Lower lobe of right lung (tissue), 2 donors: ENCODE results near the gene ADCK1. TPM values are rescaled to one million over a fixed set of nuclear protein-coding genes. Genes with fewer than 3 reads are reported as not detected.
A peak's percentile ranks its signal among the peaks of the same experiment; 100 is the strongest.

ENCODE experiments used
- ATAC-seq, 2 donors: fragments of 200-7000 bp; cut with Tn5 transposase; one replicate each; pipeline ENCODE4 v1.9.1; 2020 to 2022; ENCODE audit warnings: mild to moderate bottlenecking in 2 of 2, moderate library complexity in 2 of 2
- DNase-seq: peaks from one replicate; pipeline ENCODE4 v3.0.0-alpha.2; 2020
- H3K27ac ChIP-seq: fragments of 200-600 bp; one replicate; pipeline ENCODE4 v1.8.0; 2022
- H3K27me3 ChIP-seq: fragments of 200-600 bp; one replicate; pipeline ENCODE4 v1.8.0; 2022; ENCODE audit warnings: low read depth
- H3K36me3 ChIP-seq: fragments of 200-600 bp; one replicate; pipeline ENCODE4 v1.8.0; 2022; ENCODE audit warnings: mild to moderate bottlenecking
- H3K4me1 ChIP-seq: fragments of 200-600 bp; one replicate; pipeline ENCODE4 v1.8.0; 2022
- H3K4me3 ChIP-seq: fragments of 200-600 bp; one replicate; pipeline ENCODE4 v1.8.0; 2022; ENCODE audit warnings: mild to moderate bottlenecking
- H3K9me3 ChIP-seq: fragments of 200-600 bp; one replicate; pipeline ENCODE4 v1.8.0; 2022
- CTCF ChIP-seq: fragments of 200-600 bp; IDR thresholded peaks from one replicate; pipeline ENCODE4 v1.8.0; 2022; ENCODE audit warnings: antibody characterized with exemption, mild to moderate bottlenecking
- intact Hi-C: fragments of 100-400 bp; cut with DNase I; formaldehyde crosslinking; loops from one replicate; pipeline ENCODE4 v1.11.0; 2022
- long read RNA-seq: library from polyadenylated mRNA; unstranded; transcript quantifications from one replicate; pipeline ENCODE4 v2.0.0, GENCODE V29; 2021
- total RNA-seq: library from RNA; stranded (reverse); fragmentation: NEBNext Ultra II Directional; extraction: Animal tissue kit (Norgen Biotek cat#: 25700); gene quantifications from one replicate; pipeline ENCODE4 v1.2.1, GENCODE V29; 2021
- donor health status: DM: no; HTN: yes; CAD: no; lungs with severe emphysema.

ADCK1 gene
- 7.4 TPM for total RNA-seq
- long read RNA-seq, transcript ADCK1-201 (11 exons, 2,234 nt), result major isoform, 9 of 15 reads
- long read RNA-seq, partial matches to known transcripts, result 3 of 15 reads
- long read RNA-seq, other reads (novel, unspliced or antisense), result 1 of 15 reads

- peak; percentile 95 for DNase-seq
- H3K9me3 ChIP-seq, result no peaks in the 10 kb centered on the region
- H3K36me3 ChIP-seq, result no peaks in the 10 kb centered on the region
- H3K27me3 ChIP-seq, result no peaks in the 10 kb centered on the region
- intact Hi-C loops, result no loop called here
- H3K4me3 ChIP-seq, result peak within 1 kb of the TSS; percentile 92
- peaks cover 16% of the 10 kb centered on the region for H3K4me1 ChIP-seq
- peak within 1 kb of the TSS; percentile 93 for H3K27ac ChIP-seq
- TF ChIP-seq CTCF, result peak; percentile 45
- peak; percentile 97 to 98 for ATAC-seq
Measured at GRCh38 chr14:77799863-77800730, at the start of gene ADCK1. TSS of gene ADCK1 (plus strand) at chr14:77800109. CDS start at chr14:77818979, 18,870 bp downstream.

- H3K4me3 ChIP-seq, result no peak overlapping the region
- peaks cover 17% of the 10 kb centered on the region for H3K4me1 ChIP-seq
- ATAC-seq (no peak), DNase-seq (no peak)
- TF ChIP-seq CTCF, result no peak
- no peak overlapping the region for H3K27ac ChIP-seq
- no peaks in the 10 kb centered on the region for H3K27me3 ChIP-seq
- H3K36me3 ChIP-seq, result peaks cover 78% of the 10 kb centered on the region
- no peaks in the 10 kb centered on the region for H3K9me3 ChIP-seq
- intact Hi-C loops, result no loop called here
Measured at GRCh38 chr14:77752266-77752665, 47.6 kb upstream of the ADCK1 start.

GRCh38 chr14:77752799-77753516, 47.0 kb upstream of the ADCK1 start:
- Histone ChIP-seq H3K36me3 (peaks cover 73% of the 10 kb centered on the region), H3K27ac (no peak overlapping the region), H3K27me3 (no peaks in the 10 kb centered on the region), H3K9me3 (no peaks in the 10 kb centered on the region), H3K4me1 (peaks cover 24% of the 10 kb centered on the region), H3K4me3 (no peak overlapping the region)
- DNase-seq (no peak), ATAC-seq (no peak)
- TF ChIP-seq CTCF, result no peak
- intact Hi-C loops, result no loop called here

GRCh38 chr14:77760381-77761204, 39.3 kb upstream of the ADCK1 start, which contains the start of gene SNW1:
TSS of gene SNW1 (minus strand) at chr14:77761156. CDS start at chr14:77761127, 29 bp downstream.
- no peak for TF ChIP-seq CTCF
- DNase-seq, result peak; percentile 95
- Histone ChIP-seq H3K4me3 (peak within 1 kb of the TSS; percentile 91), H3K27me3 (no peaks in the 10 kb centered on the region), H3K36me3 (no peaks in the 10 kb centered on the region), H3K4me1 (peaks cover 44% of the 10 kb centered on the region), H3K9me3 (no peaks in the 10 kb centered on the region), H3K27ac (peak within 1 kb of the TSS; percentile 92)
- intact Hi-C loops, result no loop called here
- peak; percentile 97 to 99 for ATAC-seq
